Activated naive CD8-positive, alpha-beta T cell treated with anti-CD3 and anti-CD28 coated beads, Interleukin-2, amount 50 U/mL, for 24 hours (primary cell): Measurements from ENCODE around the gene SLC14A1.

Experiments
- ATAC-seq: fragments of 150-1000 bp; cut with Tn5 transposase; one replicate; pipeline ENCODE4 v1.10.0; 2021
- DNase-seq: peaks from one replicate; pipeline ENCODE4 v3.0.0; 2021
- H3K27ac Mint-ChIP-seq: one replicate; pipeline ENCODE4 v1.8.0; 2021; ENCODE audit warnings: mild to moderate bottlenecking, mixed read lengths
- H3K27me3 Mint-ChIP-seq: one replicate; pipeline ENCODE4 v1.8.0; 2021; ENCODE audit warnings: mixed read lengths
- H3K36me3 Mint-ChIP-seq: one replicate; pipeline ENCODE4 v1.8.0; 2021; ENCODE audit warnings: low read depth, mixed read lengths
- H3K4me1 Mint-ChIP-seq: one replicate; pipeline ENCODE4 v1.8.0; 2021; ENCODE audit warnings: mixed read lengths
- H3K4me3 Mint-ChIP-seq: one replicate; pipeline ENCODE4 v1.8.0; 2021; ENCODE audit warnings: mild to moderate bottlenecking, moderate library complexity, mixed read lengths
- H3K9me3 Mint-ChIP-seq: one replicate; pipeline ENCODE4 v1.8.0; 2021; ENCODE audit warnings: mixed read lengths

SLC14A1 gene

GRCh38 chr18:45733535-45733934 lies 9.6 kb downstream of the SLC14A1 start:
- no peak for ATAC-seq
- H3K9me3 Mint-ChIP-seq, result no peaks in the 10 kb centered on the region
- H3K27me3 Mint-ChIP-seq, result no peaks in the 10 kb centered on the region
- DNase-seq, result no peak
- H3K36me3 Mint-ChIP-seq, result no peaks in the 10 kb centered on the region
- H3K27ac Mint-ChIP-seq, result no peak overlapping the region
- no peak overlapping the region for H3K4me3 Mint-ChIP-seq
- no peaks in the 10 kb centered on the region for H3K4me1 Mint-ChIP-seq

GRCh38 chr18:45734505-45734904 lies 10.5 kb downstream of the SLC14A1 start:
- no peaks in the 10 kb centered on the region for H3K9me3 Mint-ChIP-seq
- H3K27me3 Mint-ChIP-seq, result no peaks in the 10 kb centered on the region
- no peaks in the 10 kb centered on the region for H3K36me3 Mint-ChIP-seq
- DNase-seq (no peak), ATAC-seq (no peak)
- no peak overlapping the region for H3K27ac Mint-ChIP-seq
- H3K4me3 Mint-ChIP-seq, result no peak overlapping the region
- H3K4me1 Mint-ChIP-seq, result no peaks in the 10 kb centered on the region

- Mint-ChIP-seq H3K9me3 (no peaks in the 10 kb centered on the region), H3K27me3 (no peaks in the 10 kb centered on the region), H3K27ac (no peak overlapping the region), H3K36me3 (no peaks in the 10 kb centered on the region), H3K4me1 (no peaks in the 10 kb centered on the region), H3K4me3 (no peak overlapping the region)
- ATAC-seq (no peak), DNase-seq (no peak)
Measured at GRCh38 chr18:45734944-45735343, 11.0 kb downstream of the SLC14A1 start.

- no peaks in the 10 kb centered on the region for H3K36me3 Mint-ChIP-seq
- no peak overlapping the region for H3K27ac Mint-ChIP-seq
- H3K27me3 Mint-ChIP-seq, result no peaks in the 10 kb centered on the region
- no peak overlapping the region for H3K4me3 Mint-ChIP-seq
- H3K4me1 Mint-ChIP-seq, result no peaks in the 10 kb centered on the region
- ATAC-seq (no peak), DNase-seq (no peak)
- H3K9me3 Mint-ChIP-seq, result no peaks in the 10 kb centered on the region
Measured at GRCh38 chr18:45738660-45739059, 14.7 kb downstream of the SLC14A1 start.

- ATAC-seq, result no peak
- no peaks in the 10 kb centered on the region for H3K27me3 Mint-ChIP-seq
Measured at GRCh38 chr18:45739268-45739667, 15.3 kb downstream of the SLC14A1 start.

GRCh38 chr18:45739848-45740247 lies 15.9 kb downstream of the SLC14A1 start:
- ATAC-seq, result no peak
- H3K4me3 Mint-ChIP-seq, result no peak overlapping the region
- no peak overlapping the region for H3K27ac Mint-ChIP-seq
- H3K36me3 Mint-ChIP-seq, result no peaks in the 10 kb centered on the region
- H3K27me3 Mint-ChIP-seq, result no peaks in the 10 kb centered on the region
- DNase-seq, result no peak
- no peaks in the 10 kb centered on the region for H3K4me1 Mint-ChIP-seq
- no peaks in the 10 kb centered on the region for H3K9me3 Mint-ChIP-seq

More at GRCh38 chr18:45739268-45739667, 15.3 kb downstream of the SLC14A1 start:
- Mint-ChIP-seq H3K9me3 (no peaks in the 10 kb centered on the region), H3K36me3 (no peaks in the 10 kb centered on the region), H3K27ac (no peak overlapping the region), H3K4me3 (no peak overlapping the region), H3K4me1 (no peaks in the 10 kb centered on the region)
- no peak for DNase-seq

GRCh38 chr18:45741056-45741455 lies 17.1 kb downstream of the SLC14A1 start:
- DNase-seq (no peak), ATAC-seq (no peak)
- Mint-ChIP-seq H3K27me3 (no peaks in the 10 kb centered on the region), H3K9me3 (no peaks in the 10 kb centered on the region), H3K4me1 (no peaks in the 10 kb centered on the region), H3K4me3 (no peak overlapping the region), H3K27ac (no peak overlapping the region), H3K36me3 (no peaks in the 10 kb centered on the region)

GRCh38 chr18:45745817-45746461 lies 22.0 kb downstream of the SLC14A1 start:
- Mint-ChIP-seq H3K4me1 (no peaks in the 10 kb centered on the region), H3K27me3 (no peaks in the 10 kb centered on the region), H3K9me3 (no peaks in the 10 kb centered on the region), H3K27ac (no peak overlapping the region), H3K36me3 (no peaks in the 10 kb centered on the region), H3K4me3 (no peak overlapping the region)
- ATAC-seq (no peak), DNase-seq (no peak)

GRCh38 chr18:45748501-45748900 lies 24.5 kb downstream of the SLC14A1 start:
- H3K36me3 Mint-ChIP-seq, result no peaks in the 10 kb centered on the region

GRCh38 chr18:45749918-45750689 lies 26.1 kb downstream of the SLC14A1 start:
- no peaks in the 10 kb centered on the region for H3K9me3 Mint-ChIP-seq
- H3K4me3 Mint-ChIP-seq, result no peak overlapping the region
- no peaks in the 10 kb centered on the region for H3K4me1 Mint-ChIP-seq
- ATAC-seq (no peak), DNase-seq (no peak)
- H3K27me3 Mint-ChIP-seq, result peaks cover 7% of the 10 kb centered on the region
- no peaks in the 10 kb centered on the region for H3K36me3 Mint-ChIP-seq
- no peak overlapping the region for H3K27ac Mint-ChIP-seq

More at GRCh38 chr18:45748501-45748900, 24.5 kb downstream of the SLC14A1 start:
- Mint-ChIP-seq H3K4me1 (no peaks in the 10 kb centered on the region), H3K4me3 (no peak overlapping the region), H3K27me3 (no peaks in the 10 kb centered on the region), H3K9me3 (no peaks in the 10 kb centered on the region), H3K27ac (no peak overlapping the region)
- ATAC-seq, result no peak
- DNase-seq, result no peak

- no peak for ATAC-seq
- Mint-ChIP-seq H3K4me3 (no peak overlapping the region), H3K27ac (no peak overlapping the region), H3K36me3 (no peaks in the 10 kb centered on the region), H3K27me3 (peaks cover 7% of the 10 kb centered on the region), H3K9me3 (no peaks in the 10 kb centered on the region), H3K4me1 (no peaks in the 10 kb centered on the region)
- no peak for DNase-seq
Measured at GRCh38 chr18:45751766-45752165, 27.8 kb downstream of the SLC14A1 start.

GRCh38 chr18:45752681-45753080 lies 28.7 kb downstream of the SLC14A1 start:
- Mint-ChIP-seq H3K36me3 (no peaks in the 10 kb centered on the region), H3K27me3 (peaks cover 7% of the 10 kb centered on the region), H3K9me3 (no peaks in the 10 kb centered on the region), H3K4me3 (no peak overlapping the region), H3K27ac (no peak overlapping the region), H3K4me1 (no peaks in the 10 kb centered on the region)
- DNase-seq (no peak), ATAC-seq (no peak)

GRCh38 chr18:45753286-45753685 lies 29.3 kb downstream of the SLC14A1 start:
- no peak for DNase-seq
- Mint-ChIP-seq H3K36me3 (no peaks in the 10 kb centered on the region), H3K4me3 (no peak overlapping the region), H3K9me3 (no peaks in the 10 kb centered on the region), H3K4me1 (no peaks in the 10 kb centered on the region), H3K27ac (no peak overlapping the region), H3K27me3 (peaks cover 7% of the 10 kb centered on the region)
- ATAC-seq, result no peak

- Mint-ChIP-seq H3K27ac (no peak overlapping the region), H3K4me1 (peaks cover 4% of the 10 kb centered on the region), H3K9me3 (no peaks in the 10 kb centered on the region), H3K36me3 (no peaks in the 10 kb centered on the region), H3K4me3 (no peak overlapping the region), H3K27me3 (peaks cover 7% of the 10 kb centered on the region)
- DNase-seq, result no peak
- ATAC-seq, result no peak
Measured at GRCh38 chr18:45755934-45756333, 32.0 kb downstream of the SLC14A1 start.

GRCh38 chr18:45757005-45757404 lies 33.0 kb downstream of the SLC14A1 start:
- ATAC-seq, result no peak
- no peak for DNase-seq
- peaks cover 4% of the 10 kb centered on the region for H3K4me1 Mint-ChIP-seq
- peaks cover 7% of the 10 kb centered on the region for H3K27me3 Mint-ChIP-seq
- H3K27ac Mint-ChIP-seq, result no peak overlapping the region
- no peaks in the 10 kb centered on the region for H3K9me3 Mint-ChIP-seq
- no peak overlapping the region for H3K4me3 Mint-ChIP-seq
- H3K36me3 Mint-ChIP-seq, result no peaks in the 10 kb centered on the region
